ENCODE results near the gene CDCA7L.

Gene CDCA7L

GRCh38 chr7:21912931-21913780, 32.5 kb downstream of the CDCA7L start:
- no peaks in the 10 kb centered on the region for H3K9me2 ChIP-seq (replicated peaks; ENCODE audit: low read depth, low read length)
- H3K9ac ChIP-seq (ENCODE audit: low read depth, low read length, poor library complexity, severe bottlenecking) = no peak overlapping the region
- no peaks in the 10 kb centered on the region for H3K4me1 ChIP-seq (ENCODE audit: insufficient read depth, low read length, poor library complexity, severe bottlenecking)
- no peaks in the 10 kb centered on the region for H3K9me3 ChIP-seq (ENCODE audit: insufficient read depth, low read depth, low read length)
- H3F3A ChIP-seq (ENCODE audit: low read depth) = no peaks in the 10 kb centered on the region
- no peak overlapping the region for H3K4me2 ChIP-seq (ENCODE audit: low read depth, low read length, poor library complexity, severe bottlenecking)
- peaks cover under 1% of the 10 kb centered on the region; the same call in 1 of the 2 replicates for H3K79me2 ChIP-seq (ENCODE audit: insufficient read depth, low read length)
- H3K36me3 ChIP-seq (ENCODE audit: insufficient read depth, low read length) = peaks cover 67% of the 10 kb centered on the region; the same call in 1 of the 2 replicates
- no peaks in the 10 kb centered on the region for H4K20me1 ChIP-seq (ENCODE audit: insufficient read depth, low read length, poor library complexity, severe bottlenecking)
- H3K27me3 ChIP-seq (ENCODE audit: insufficient read depth, low read length, poor library complexity, severe bottlenecking) = no peaks in the 10 kb centered on the region
- TF ChIP-seq CTCF (conservative IDR thresholded peaks at IDR 0.05; ENCODE audit: low read length) (no peak), EZH2phosphoT487 (IDR thresholded peaks at IDR 0.05; ENCODE audit: borderline replicate concordance) (no peak)
- H2AFZ ChIP-seq (ENCODE audit: low read length) = no peak overlapping the region
- H3K4me3 ChIP-seq (ENCODE audit: low read length, poor library complexity, severe bottlenecking) = no peak overlapping the region

GRCh38 chr7:21912305-21912704, 33.4 kb downstream of the CDCA7L start:
- H2AFZ ChIP-seq (ENCODE audit: low read length) = no peak overlapping the region
- H3K27me3 ChIP-seq (ENCODE audit: insufficient read depth, low read length, poor library complexity, severe bottlenecking) = no peaks in the 10 kb centered on the region
- no peaks in the 10 kb centered on the region for H3F3A ChIP-seq (ENCODE audit: low read depth)
- H3K4me3 ChIP-seq (ENCODE audit: low read length, poor library complexity, severe bottlenecking) = no peak overlapping the region
- peaks cover 75% of the 10 kb centered on the region; the same call in 1 of the 2 replicates for H3K36me3 ChIP-seq (ENCODE audit: insufficient read depth, low read length)
- TF ChIP-seq EZH2phosphoT487 (IDR thresholded peaks at IDR 0.05; ENCODE audit: borderline replicate concordance) = no peak
- no peak for TF ChIP-seq CTCF (conservative IDR thresholded peaks at IDR 0.05; ENCODE audit: low read length)
- H3K9me3 ChIP-seq (ENCODE audit: insufficient read depth, low read depth, low read length) = no peaks in the 10 kb centered on the region
- no peaks in the 10 kb centered on the region for H3K4me1 ChIP-seq (ENCODE audit: insufficient read depth, low read length, poor library complexity, severe bottlenecking)
- H3K79me2 ChIP-seq (ENCODE audit: insufficient read depth, low read length) = no peaks in the 10 kb centered on the region
- no peaks in the 10 kb centered on the region for H3K9me2 ChIP-seq (replicated peaks; ENCODE audit: low read depth, low read length)
- no peak overlapping the region for H3K4me2 ChIP-seq (ENCODE audit: low read depth, low read length, poor library complexity, severe bottlenecking)
- H4K20me1 ChIP-seq (ENCODE audit: insufficient read depth, low read length, poor library complexity, severe bottlenecking) = no peaks in the 10 kb centered on the region
- H3K9ac ChIP-seq (ENCODE audit: low read depth, low read length, poor library complexity, severe bottlenecking) = no peak overlapping the region

GRCh38 chr7:21911341-21911875, 34.3 kb downstream of the CDCA7L start:
- Histone ChIP-seq H3K36me3 (ENCODE audit: insufficient read depth, low read length) (peaks cover 84% of the 10 kb centered on the region; the same call in 1 of the 2 replicates), H3F3A (ENCODE audit: low read depth) (no peaks in the 10 kb centered on the region), H4K20me1 (ENCODE audit: insufficient read depth, low read length, poor library complexity, severe bottlenecking) (no peaks in the 10 kb centered on the region), H3K27me3 (ENCODE audit: insufficient read depth, low read length, poor library complexity, severe bottlenecking) (no peaks in the 10 kb centered on the region), H3K79me2 (ENCODE audit: insufficient read depth, low read length) (no peaks in the 10 kb centered on the region), H3K9ac (ENCODE audit: low read depth, low read length, poor library complexity, severe bottlenecking) (no peak overlapping the region), H3K4me3 (ENCODE audit: low read length, poor library complexity, severe bottlenecking) (no peak overlapping the region), H3K4me1 (ENCODE audit: insufficient read depth, low read length, poor library complexity, severe bottlenecking) (no peaks in the 10 kb centered on the region), H3K4me2 (ENCODE audit: low read depth, low read length, poor library complexity, severe bottlenecking) (no peak overlapping the region), H2AFZ (ENCODE audit: low read length) (no peak overlapping the region), H3K9me3 (ENCODE audit: insufficient read depth, low read depth, low read length) (no peaks in the 10 kb centered on the region), H3K9me2 (replicated peaks; ENCODE audit: low read depth, low read length) (no peaks in the 10 kb centered on the region)
- TF ChIP-seq EZH2phosphoT487 (IDR thresholded peaks at IDR 0.05; ENCODE audit: borderline replicate concordance) (no peak), CTCF (conservative IDR thresholded peaks at IDR 0.05; ENCODE audit: low read length) (no peak)

Measured in Loucy (cell line).